HL-60 (cell line): ENCODE measurements around the gene TACR1.

Experiments used
- DNase-seq, 2 experiments: peaks; one replicate each; pipeline ENCODE4 v3.0.0-alpha.2; 2010 to 2020; ENCODE audit warnings: low read depth in 1 of 2, low spot score in 1 of 2
- H3K27ac ChIP-seq: fragments of 250-450 bp; sonication (Bioruptor Pico); replicated peaks from 2 replicates; pipeline ENCODE4 v1.5.1; 2020; ENCODE audit warnings: mild to moderate bottlenecking, moderate library complexity
- H3K27me3 ChIP-seq: fragments of 250-450 bp; sonication (Bioruptor Pico); 2 replicates; pipeline ENCODE4 v1.5.1; 2021; ENCODE audit warnings: mild to moderate bottlenecking, moderate library complexity; ENCODE audit not compliant: insufficient read depth, poor library complexity, severe bottlenecking
- H3K4me3 ChIP-seq: replicated peaks from 2 replicates; pipeline ENCODE4 v1.5.1; 2011; ENCODE audit warnings: mild to moderate bottlenecking, control low read depth, low read length; ENCODE audit not compliant: insufficient read depth
- CTCF ChIP-seq: IDR thresholded peaks from one replicate; pipeline ENCODE4 v1.5.1; 2011; ENCODE audit warnings: low read length, control low read depth, inconsistent platforms; ENCODE audit not compliant: insufficient read depth
- GABPA ChIP-seq: IDR thresholded peaks from 2 replicates; pipeline ENCODE4 v1.6.1; 2012; ENCODE audit warnings: low read depth
- POLR2AphosphoS5 ChIP-seq: IDR thresholded peaks from 2 replicates; pipeline ENCODE4 v1.6.1; 2012; ENCODE audit warnings: low read depth
- REST ChIP-seq: IDR thresholded peaks from 2 replicates; pipeline ENCODE4 v1.6.1; 2012; ENCODE audit warnings: low read depth; ENCODE audit not compliant: insufficient replicate concordance
- SPI1 ChIP-seq: IDR thresholded peaks from 2 replicates; pipeline ENCODE4 v1.6.1; 2012; ENCODE audit warnings: low read depth, mild to moderate bottlenecking, borderline replicate concordance

TACR1 gene

GRCh38 chr2:75133621-75134570 lies 65.4 kb downstream of the TACR1 start:
- Histone ChIP-seq H3K27me3 (no peaks in the 10 kb centered on the region), H3K27ac (no peak overlapping the region), H3K4me3 (no peak overlapping the region)
- no peak for TF ChIP-seq POLR2AphosphoS5
- no peak for TF ChIP-seq GABPA
- TF ChIP-seq SPI1: no peak
- no peak for TF ChIP-seq CTCF
- TF ChIP-seq REST: no peak
- DNase-seq: no peak

- TF ChIP-seq CTCF: no peak
- no peak for TF ChIP-seq REST
- TF ChIP-seq GABPA: no peak
- no peak for TF ChIP-seq POLR2AphosphoS5
- no peak for TF ChIP-seq SPI1
- Histone ChIP-seq H3K27ac (no peak overlapping the region), H3K4me3 (no peak overlapping the region), H3K27me3 (no peaks in the 10 kb centered on the region)
- DNase-seq: no peak
Measured at GRCh38 chr2:75130171-75130570, 69.1 kb downstream of the TACR1 start.

GRCh38 chr2:75123876-75124275 lies 75.4 kb downstream of the TACR1 start:
- DNase-seq: no peak
- Histone ChIP-seq H3K27me3 (peaks cover 3% of the 10 kb centered on the region), H3K4me3 (no peak overlapping the region), H3K27ac (no peak overlapping the region)
- no peak for TF ChIP-seq CTCF
- TF ChIP-seq GABPA: no peak
- TF ChIP-seq POLR2AphosphoS5: no peak
